ENCODE results near the gene CTCF.

The CTCF gene

DNA sequence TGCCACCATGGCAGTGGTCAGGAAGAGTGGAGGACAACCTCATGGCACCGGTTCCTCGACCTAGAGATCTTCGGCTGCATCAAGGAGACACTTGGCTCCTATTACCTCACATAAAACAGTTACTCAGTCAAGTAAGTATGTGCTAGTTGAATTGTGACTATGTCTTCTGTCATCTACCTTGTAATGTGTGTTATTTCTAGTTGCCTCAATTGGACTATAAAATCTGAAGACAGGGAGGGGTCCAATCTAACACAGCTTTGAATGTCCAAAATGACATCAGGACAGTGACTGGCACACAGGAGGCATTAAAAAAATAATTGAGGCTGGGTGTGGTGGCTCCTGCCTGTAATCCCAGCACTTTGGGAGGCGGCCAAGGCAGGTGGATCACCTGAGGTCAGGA is 121.4 kb downstream of the CTCF start:
- DNase-seq (ENCODE audit: low read depth in 2 of 2), result no peak

DNA sequence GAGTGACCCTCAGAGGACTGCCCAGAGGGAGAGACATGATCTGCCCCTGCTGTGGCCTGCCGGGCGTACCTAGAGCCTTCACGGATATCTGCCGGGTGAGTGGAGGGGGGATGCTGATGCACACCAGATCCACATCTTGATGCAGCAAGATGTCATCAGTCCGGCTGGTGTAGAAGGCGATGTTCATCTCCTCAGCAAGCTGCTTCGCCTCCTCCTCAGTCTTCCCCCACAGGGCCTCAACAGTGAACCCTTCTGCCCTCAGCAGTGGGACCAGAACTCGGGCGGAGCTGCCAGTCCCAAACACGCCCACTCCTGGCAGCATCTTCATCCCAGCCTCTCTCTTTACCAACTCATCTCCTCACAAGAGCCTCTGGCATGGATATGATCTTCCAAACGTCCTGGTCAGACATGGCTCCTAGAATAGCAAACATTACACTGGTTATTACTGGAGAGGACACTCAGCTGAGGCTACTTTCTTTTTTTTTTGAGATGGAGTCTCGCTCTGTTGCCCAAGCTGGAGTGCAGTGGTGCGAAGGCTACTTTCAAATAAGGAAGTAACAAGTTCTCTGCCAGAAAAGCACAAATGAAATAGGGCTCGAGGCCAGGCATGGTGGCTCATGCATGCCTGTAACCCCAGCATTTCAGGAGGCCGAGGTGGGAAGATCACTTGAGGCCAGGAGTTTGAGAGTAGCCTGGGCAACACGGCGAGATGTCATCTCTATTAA is 123.2 kb downstream of the CTCF start:
- no peak for DNase-seq (ENCODE audit: low read depth in 2 of 2)
